ENCODE data around the gene CDO1. TPM values are rescaled to one million over a fixed set of nuclear protein-coding genes. Genes with fewer than 3 reads are reported as not detected.

CDO1 gene
- total RNA-seq, 1 donor from 2014 or later, result 1.7 TPM

Other genes with a start within 250 kb of the CDO1 start
- gene TICAM2, start 214.2 kb downstream of the CDO1 start, total RNA-seq, result 1.2 and 1.7 TPM in 2 replicates
- gene TMED7, start 190.6 kb downstream of the CDO1 start, total RNA-seq, result 74.1 and 86.7 TPM in 2 replicates
- gene ATG12, start 24.9 kb upstream of the CDO1 start, total RNA-seq, result 20.6 and 26.5 TPM in 2 replicates
- gene AP3S1, start 25.3 kb upstream of the CDO1 start, total RNA-seq, result 73.2 and 144 TPM in 2 replicates
- gene LVRN, start 145.8 kb upstream of the CDO1 start, total RNA-seq, result 0.58 TPM in 1 of 2 replicates, not detected in the other
- 0.17 TPM in 1 of 2 replicates, not detected in the other for gene ARL14EPL, start 215.8 kb upstream of the CDO1 start, total RNA-seq